ENCODE data around the gene SPEN. TPM values are rescaled to one million over a fixed set of nuclear protein-coding genes. Genes with fewer than 3 reads are reported as not detected.

The SPEN gene
- total and polyA plus RNA-seq, 9 of the 15 experiments (the other 6 are each of a cell fraction or from before 2014, with no cell fraction given), result 5.7 to 87.5 (median 27.2) TPM

GRCh38 chr1:15848929-15849774, 1.6 kb downstream of the SPEN start (continued):
- TF ChIP-seq NFIC (IDR thresholded peaks at IDR 0.05) (no peak), ATF7 (IDR thresholded peaks at IDR 0.05) (peak; percentile 40), CBX8 (IDR thresholded peaks at IDR 0.05; ENCODE audit: borderline replicate concordance, extremely low read depth, low read depth, low read length, poor library complexity, severe bottlenecking) (no peak), MCM5 (IDR thresholded peaks at IDR 0.05; ENCODE audit: low read depth) (no peak), MTF1 (CRISPR knock-in tag; IDR thresholded peaks at IDR 0.05; ENCODE audit: borderline replicate concordance) (no peak), TAF1 (IDR thresholded peaks at IDR 0.05; ENCODE audit: control insufficient read depth, extremely low read depth, insufficient read depth, low read length, severe bottlenecking) (peak; percentile 85), ZNF23 (CRISPR knock-in tag; IDR thresholded peaks at IDR 0.05) (no peak), ZKSCAN1 (IDR thresholded peaks at IDR 0.05; ENCODE audit: low read depth, low read length) (no peak), RAD21 (CRISPR knock-in tag; conservative IDR thresholded peaks at IDR 0.05 in 1 of 2, IDR thresholded peaks at IDR 0.05 in 1 of 2) (0 out of 4 replicates have a peak, but pooled peaks of 1 of the 2 experiments have one; percentile 8), KAT7 (CRISPR knock-in tag; IDR thresholded peaks at IDR 0.05; ENCODE audit: borderline replicate concordance) (no peak), RFX7 (CRISPR knock-in tag; IDR thresholded peaks at IDR 0.05) (no peak), CCNT2 (IDR thresholded peaks at IDR 0.05; ENCODE audit: borderline replicate concordance, extremely low read depth, insufficient read length, low read depth, low read length) (peak; percentile 68), NFATC3 (IDR thresholded peaks at IDR 0.05) (no peak), MBD1 (CRISPR knock-in tag; IDR thresholded peaks at IDR 0.05) (no peak), CREM (IDR thresholded peaks at IDR 0.05; ENCODE audit: low read depth) (peak; percentile 34), ZBTB2 (IDR thresholded peaks at IDR 0.05) (no peak), GTF3C2 (IDR thresholded peaks at IDR 0.05; ENCODE audit: borderline replicate concordance, extremely low read depth, insufficient read length) (no peak), ZEB2 (IDR thresholded peaks at IDR 0.05) (no peak), NFRKB (IDR thresholded peaks at IDR 0.05; ENCODE audit: low read depth) (peak; percentile 2; the same call in 1 of the 2 replicates), MIER1 (IDR thresholded peaks at IDR 0.05; ENCODE audit: low read depth) (no peak)

Data from K562 (cell line).